ENCODE measurements around the gene TNNC1.

GRCh38 chr3:52405601-52406110 lies 48.2 kb downstream of the TNNC1 start:
- no peak for TF ChIP-seq CTCF (IDR thresholded peaks at IDR 0.05)
- TF ChIP-seq POLR2A (IDR thresholded peaks at IDR 0.05; ENCODE audit: low read depth): no peak
- TF ChIP-seq EP300 (IDR thresholded peaks at IDR 0.05): no peak
- no peak for TF ChIP-seq POLR2AphosphoS5 (IDR thresholded peaks at IDR 0.05)
